SK-N-SH (cell line): ENCODE data around the gene SMKR1.

ENCODE experiments used
- CTCF ChIP-seq: fragments of 200-600 bp; sonication (generic); IDR thresholded peaks from 2 replicates; pipeline ENCODE4 v1.6.1; 2017; ENCODE audit warnings: antibody characterized with exemption, mild to moderate bottlenecking, moderate library complexity
- EP300 ChIP-seq, 2 experiments: IDR thresholded peaks; 2 replicates each; pipeline versions ENCODE4 v1.4.0 to v1.6.1; 2012; ENCODE audit warnings: borderline replicate concordance in 1 of 2, low read depth in 1 of 2, low read length in 1 of 2
- EZH2phosphoT487 ChIP-seq: fragments of 200-600 bp; sonication (generic); IDR thresholded peaks from 2 replicates; pipeline ENCODE4 v1.6.1; 2017; ENCODE audit warnings: low read depth, mixed run types, mild to moderate bottlenecking, antibody characterized with exemption, moderate library complexity, borderline replicate concordance
- POLR2AphosphoS5 ChIP-seq: IDR thresholded peaks from 2 replicates; pipeline ENCODE4 v1.6.1; 2012; ENCODE audit warnings: low read depth, low read length
- TAF1 ChIP-seq: IDR thresholded peaks from 2 replicates; pipeline ENCODE4 v1.6.1; 2012; ENCODE audit warnings: low read depth, mild to moderate bottlenecking, low read length, moderate library complexity, borderline replicate concordance

DNA sequence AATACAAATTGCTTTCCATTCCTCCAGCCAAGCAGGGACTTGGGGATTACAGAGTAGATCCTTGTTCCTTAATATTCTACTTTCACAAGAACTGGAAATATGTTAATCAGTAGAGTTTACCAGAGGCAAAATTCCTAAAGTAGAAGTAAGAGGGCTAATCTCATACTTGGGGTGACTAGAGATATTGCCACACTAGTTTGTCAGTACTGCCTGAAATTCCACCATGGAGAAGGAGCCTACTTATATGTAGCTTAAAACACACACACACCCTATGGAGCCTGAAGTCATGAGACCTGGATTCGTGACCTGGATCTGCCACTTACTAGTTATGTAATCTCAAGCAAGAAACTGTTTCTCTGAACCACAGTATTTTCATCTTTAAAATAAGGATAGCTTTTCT is 34.2 kb upstream of the SMKR1 start:
- no peak for TF ChIP-seq EZH2phosphoT487
- TF ChIP-seq CTCF: no peak
- TF ChIP-seq POLR2AphosphoS5: no peak
- no peak for TF ChIP-seq EP300 (IDR thresholded peaks at IDR 0.05; ENCODE audit: borderline replicate concordance in 1 of 2, low read depth in 1 of 2, low read length in 1 of 2)
- TF ChIP-seq TAF1: no peak
